CD4-positive, CD25-positive, alpha-beta regulatory T cell (primary cell): ENCODE results near the gene METTL24. TPM values are rescaled to one million over a fixed set of nuclear protein-coding genes. Genes with fewer than 3 reads are reported as not detected.

ENCODE experiments used
- ATAC-seq, 2 donors: fragments of 150-1000 bp; cut with Tn5 transposase; one replicate each; pipeline ENCODE4 v1.10.0; 2021; ENCODE audit warnings: low read depth in 2 of 2, moderate number of reproducible peaks in 2 of 2, moderate library complexity in 1 of 2
- DNase-seq, 3 donors: peaks; one replicate each; pipeline versions ENCODE4 v3.0.0 to v3.0.0-alpha.2; 2012 to 2022; ENCODE audit warnings: mixed read lengths in 1 of 3
- H3K27ac ChIP-seq: one replicate; pipeline ENCODE4 v1.7.0; 2013; ENCODE audit warnings: mild to moderate bottlenecking, low read length; ENCODE audit not compliant: insufficient read depth, poor library complexity, severe bottlenecking
- H3K27me3 ChIP-seq: one replicate; pipeline ENCODE4 v1.7.0; 2013; ENCODE audit warnings: low read length; ENCODE audit not compliant: control insufficient read depth, insufficient read depth
- H3K36me3 ChIP-seq: one replicate; pipeline ENCODE4 v1.7.0; 2013; ENCODE audit warnings: mild to moderate bottlenecking, low read length, moderate library complexity; ENCODE audit not compliant: control insufficient read depth, insufficient read depth
- H3K4me1 ChIP-seq: 2 replicates; pipeline ENCODE4 v1.7.0; 2013; ENCODE audit warnings: mild to moderate bottlenecking, low read length; ENCODE audit not compliant: insufficient read depth, control insufficient read depth, poor library complexity, severe bottlenecking
- H3K4me3 ChIP-seq: one replicate; pipeline ENCODE4 v1.7.0; 2013; ENCODE audit warnings: low read depth, mild to moderate bottlenecking, low read length, moderate library complexity
- H3K9me3 ChIP-seq, 2 experiments: 1 replicate in 1 of 2; 2 replicates in 1 of 2; pipeline ENCODE4 v1.7.0; 2013; ENCODE audit warnings: low read length in 2 of 2, mild to moderate bottlenecking in 1 of 2, moderate library complexity in 1 of 2; ENCODE audit not compliant: control insufficient read depth in 2 of 2
- H3K27ac Mint-ChIP-seq, 3 donors: one replicate each; pipeline ENCODE4 v1.8.0; 2020 to 2022; ENCODE audit warnings: mild to moderate bottlenecking in 3 of 3, mixed read lengths in 3 of 3, moderate library complexity in 2 of 3
- H3K27me3 Mint-ChIP-seq: one replicate; pipeline ENCODE4 v1.8.0; 2022; ENCODE audit warnings: mild to moderate bottlenecking, mixed read lengths
- H3K36me3 Mint-ChIP-seq: one replicate; pipeline ENCODE4 v1.8.0; 2020; ENCODE audit warnings: mixed read lengths
- H3K4me1 Mint-ChIP-seq, 4 donors: one replicate each; pipeline ENCODE4 v1.8.0; 2020 to 2022; ENCODE audit warnings: mixed read lengths in 4 of 4, mild to moderate bottlenecking in 1 of 4
- H3K4me3 Mint-ChIP-seq, 4 donors: one replicate each; pipeline ENCODE4 v1.8.0; 2020 to 2022; ENCODE audit warnings: mild to moderate bottlenecking in 4 of 4, mixed read lengths in 4 of 4, moderate library complexity in 3 of 4
- H3K9me3 Mint-ChIP-seq, 7 donors: one replicate each; pipeline ENCODE4 v1.8.0; 2020 to 2022; ENCODE audit warnings: mixed read lengths in 7 of 7, mild to moderate bottlenecking in 3 of 7, moderate library complexity in 2 of 7
- polyA plus RNA-seq, 4 donors: library from polyadenylated mRNA; unstranded; fragments of 300-500 nt; fragmentation: Illumina TruSeq; gene quantifications; one replicate each; pipeline ENCODE4 v1.2.3, GENCODE V29; 2021
- total RNA-seq: library from RNA; stranded (reverse); gene quantifications from one replicate; pipeline ENCODE4 v1.2.3, GENCODE V29; 2022

The METTL24 gene
- total and polyA plus RNA-seq, 5 donors from 2014 or later, result not detected

- Mint-ChIP-seq H3K9me3 (peaks cover 0 to 1% (median 0%) of the 10 kb centered on the region in 7 donors), H3K4me3 (no peak overlapping the region), H3K4me1 (no peaks in the 10 kb centered on the region), H3K27me3 (peaks cover 11% of the 10 kb centered on the region), H3K36me3 (no peaks in the 10 kb centered on the region), H3K27ac (no peak overlapping the region)
- ATAC-seq (no peak), DNase-seq (no peak)
- Histone ChIP-seq H3K27ac (no peak overlapping the region), H3K9me3 (no peaks in the 10 kb centered on the region), H3K36me3 (no peaks in the 10 kb centered on the region), H3K4me3 (no peak overlapping the region), H3K4me1 (no peaks in the 10 kb centered on the region), H3K27me3 (peaks cover 7% of the 10 kb centered on the region)
Observed at GRCh38 chr6:110331816-110332215, 26.3 kb downstream of the METTL24 start.

- no peaks in the 10 kb centered on the region for H3K4me1 Mint-ChIP-seq
- Histone ChIP-seq H3K4me1 (no peaks in the 10 kb centered on the region), H3K27ac (no peak overlapping the region), H3K9me3 (no peaks in the 10 kb centered on the region), H3K27me3 (peaks cover 7% of the 10 kb centered on the region), H3K36me3 (no peaks in the 10 kb centered on the region), H3K4me3 (no peak overlapping the region)
- no peaks in the 10 kb centered on the region for H3K36me3 Mint-ChIP-seq
- ATAC-seq (no peak), DNase-seq (no peak)
- H3K27me3 Mint-ChIP-seq, result peaks cover 11% of the 10 kb centered on the region
- H3K4me3 Mint-ChIP-seq, result no peak overlapping the region
- H3K9me3 Mint-ChIP-seq, result peaks cover 0 to 1% (median 0%) of the 10 kb centered on the region in 7 donors
- no peak overlapping the region for H3K27ac Mint-ChIP-seq
Observed at GRCh38 chr6:110331390-110331789, 26.8 kb downstream of the METTL24 start.

- Mint-ChIP-seq H3K27me3 (peaks cover 17% of the 10 kb centered on the region), H3K27ac (no peak overlapping the region), H3K9me3 (peaks cover 0 to 1% (median 0%) of the 10 kb centered on the region in 7 donors)
Observed at GRCh38 chr6:110329714-110330436, 28.3 kb downstream of the METTL24 start.

GRCh38 chr6:110329348-110329713, 28.8 kb downstream of the METTL24 start:
- H3K36me3 ChIP-seq, result no peaks in the 10 kb centered on the region
- no peak overlapping the region for H3K27ac ChIP-seq
- Mint-ChIP-seq H3K27ac (no peak overlapping the region), H3K9me3 (peaks cover 0 to 1% (median 0%) of the 10 kb centered on the region in 7 donors), H3K4me1 (no peaks in the 10 kb centered on the region), H3K4me3 (no peak overlapping the region), H3K27me3 (peaks cover 17% of the 10 kb centered on the region), H3K36me3 (no peaks in the 10 kb centered on the region)
- no peaks in the 10 kb centered on the region for H3K4me1 ChIP-seq
- no peak overlapping the region for H3K4me3 ChIP-seq
- no peaks in the 10 kb centered on the region for H3K9me3 ChIP-seq
- H3K27me3 ChIP-seq, result peaks cover under 1% of the 10 kb centered on the region
- no peak for DNase-seq
- no peak for ATAC-seq

More at GRCh38 chr6:110329714-110330436, 28.3 kb downstream of the METTL24 start:
- Mint-ChIP-seq H3K4me1 (no peaks in the 10 kb centered on the region), H3K36me3 (no peaks in the 10 kb centered on the region), H3K4me3 (no peak overlapping the region)
- peaks cover 4% of the 10 kb centered on the region for H3K27me3 ChIP-seq
- H3K4me3 ChIP-seq, result no peak overlapping the region
- no peaks in the 10 kb centered on the region for H3K36me3 ChIP-seq
- ATAC-seq, result no peak
- H3K9me3 ChIP-seq, result no peaks in the 10 kb centered on the region
- H3K27ac ChIP-seq, result no peak overlapping the region
- no peaks in the 10 kb centered on the region for H3K4me1 ChIP-seq
- DNase-seq, result no peak

GRCh38 chr6:110328259-110328658, 29.9 kb downstream of the METTL24 start:
- Histone ChIP-seq H3K36me3 (no peaks in the 10 kb centered on the region), H3K27ac (no peak overlapping the region), H3K4me3 (no peak overlapping the region), H3K27me3 (no peaks in the 10 kb centered on the region), H3K9me3 (no peaks in the 10 kb centered on the region), H3K4me1 (no peaks in the 10 kb centered on the region)
- DNase-seq, result no peak
- Mint-ChIP-seq H3K9me3 (peaks cover 0 to 1% (median 0%) of the 10 kb centered on the region in 7 donors), H3K4me3 (no peak overlapping the region), H3K27me3 (peaks cover 17% of the 10 kb centered on the region), H3K36me3 (no peaks in the 10 kb centered on the region), H3K4me1 (no peaks in the 10 kb centered on the region), H3K27ac (no peak overlapping the region)
- ATAC-seq, result no peak

GRCh38 chr6:110327391-110327790, 30.8 kb downstream of the METTL24 start:
- Histone ChIP-seq H3K27ac (no peak overlapping the region), H3K27me3 (no peaks in the 10 kb centered on the region), H3K9me3 (no peaks in the 10 kb centered on the region), H3K4me1 (no peaks in the 10 kb centered on the region), H3K36me3 (no peaks in the 10 kb centered on the region), H3K4me3 (no peak overlapping the region)
- ATAC-seq (no peak), DNase-seq (no peak)
- Mint-ChIP-seq H3K27me3 (peaks cover 12% of the 10 kb centered on the region), H3K27ac (no peak overlapping the region), H3K4me3 (no peak overlapping the region), H3K9me3 (peaks cover 0 to 1% (median 0%) of the 10 kb centered on the region in 7 donors), H3K36me3 (no peaks in the 10 kb centered on the region), H3K4me1 (no peaks in the 10 kb centered on the region)

GRCh38 chr6:110326609-110327008, 31.5 kb downstream of the METTL24 start:
- Histone ChIP-seq H3K27ac (no peak overlapping the region), H3K4me3 (no peak overlapping the region), H3K4me1 (no peaks in the 10 kb centered on the region), H3K27me3 (no peaks in the 10 kb centered on the region), H3K9me3 (no peaks in the 10 kb centered on the region), H3K36me3 (no peaks in the 10 kb centered on the region)
- Mint-ChIP-seq H3K9me3 (peaks cover 0 to 1% (median 0%) of the 10 kb centered on the region in 7 donors), H3K27me3 (peaks cover 12% of the 10 kb centered on the region), H3K4me3 (no peak overlapping the region), H3K27ac (no peak overlapping the region), H3K4me1 (no peaks in the 10 kb centered on the region), H3K36me3 (no peaks in the 10 kb centered on the region)
- no peak for DNase-seq
- ATAC-seq, result no peak

- H3K4me1 Mint-ChIP-seq, result no peaks in the 10 kb centered on the region
- no peak overlapping the region for H3K27ac Mint-ChIP-seq
- Histone ChIP-seq H3K27me3 (no peaks in the 10 kb centered on the region), H3K9me3 (no peaks in the 10 kb centered on the region), H3K4me3 (no peak overlapping the region), H3K36me3 (no peaks in the 10 kb centered on the region), H3K27ac (no peak overlapping the region), H3K4me1 (no peaks in the 10 kb centered on the region)
- peaks cover 12% of the 10 kb centered on the region for H3K27me3 Mint-ChIP-seq
- H3K36me3 Mint-ChIP-seq, result no peaks in the 10 kb centered on the region
- H3K9me3 Mint-ChIP-seq, result peaks cover 0 to 1% (median 0%) of the 10 kb centered on the region in 7 donors
- no peak overlapping the region for H3K4me3 Mint-ChIP-seq
- DNase-seq, result no peak
- no peak for ATAC-seq
Observed at GRCh38 chr6:110326057-110326456, 32.1 kb downstream of the METTL24 start.
